Transverse colon (tissue), 4 donors: ENCODE results near the gene CD3E. TPM values are rescaled to one million over a fixed set of nuclear protein-coding genes. Genes with fewer than 3 reads are reported as not detected.

ENCODE experiments used
- DNase-seq: peaks from one replicate; pipeline ENCODE4 v3.0.0-alpha.2; 2019
- H3K27ac ChIP-seq, 4 donors: fragments of 200-600 bp; sonication (generic); 2 replicates each; pipeline ENCODE4 v1.5.1; 2016 to 2018; ENCODE audit warnings: inconsistent platforms in 4 of 4
- H3K27me3 ChIP-seq: fragments of 200-600 bp; sonication (generic); 2 replicates; pipeline ENCODE4 v1.5.1; 2017; ENCODE audit warnings: inconsistent platforms
- H3K36me3 ChIP-seq, 4 donors: fragments of 200-600 bp; sonication (generic); 2 replicates each; pipeline ENCODE4 v1.5.1; 2017 to 2019; ENCODE audit warnings: inconsistent platforms in 4 of 4
- H3K4me1 ChIP-seq, 4 donors: fragments of 200-600 bp; sonication (generic); 2 replicates each; pipeline ENCODE4 v1.5.1; 2017 to 2020; ENCODE audit warnings: inconsistent platforms in 4 of 4
- H3K4me3 ChIP-seq, 4 donors: fragments of 200-600 bp; sonication (generic); 1 replicate in 1 of 4; 2 replicates in 3 of 4; pipeline versions ENCODE4 v1.5.1 to v1.6.1; 2017 to 2019; ENCODE audit warnings: inconsistent platforms in 4 of 4
- H3K9me3 ChIP-seq, 2 donors: fragments of 200-600 bp; sonication (generic); 2 replicates each; pipeline ENCODE4 v1.5.1; 2017 to 2019; ENCODE audit warnings: inconsistent platforms in 2 of 2
- EP300 ChIP-seq: sonication (generic); formaldehyde crosslinking; IDR thresholded peaks from one replicate; pipeline ENCODE4 v1.6.1; 2017; ENCODE audit warnings: antibody characterized with exemption, low read depth
- POLR2A ChIP-seq: fragments of 450-650 bp; IDR thresholded peaks from one replicate; pipeline ENCODE4 v1.6.1; 2016; ENCODE audit warnings: antibody characterized with exemption, mild to moderate bottlenecking, moderate library complexity
- POLR2AphosphoS5 ChIP-seq, 3 donors: sonication (generic); formaldehyde crosslinking; IDR thresholded peaks; one replicate each; pipeline ENCODE4 v1.6.1; 2016; ENCODE audit warnings: antibody characterized with exemption in 3 of 3
- WGBS, 2 donors: methylation state at CpG; one replicate each; pipeline ENCODE4 v1.1.5; 2018; ENCODE audit warnings: low coverage in 1 of 2; 5-methylcytosine and 5-hydroxymethylcytosine counted together
- in situ Hi-C, 4 donors: fragments of 200-750 bp; cut with MboI; loops; one replicate each; pipeline versions ENCODE4 v1.15.0 to v1.15.1; 2017; ENCODE audit warnings: low sequenced_read_pairs in 3 of 4, low pct_ligation_motif_present in 1 of 4, low pct_unique_long_range_greater_than_20kb in 1 of 4
- intact Hi-C: fragments of 100-400 bp; cut with DNase I; formaldehyde crosslinking; loops from one replicate; pipeline ENCODE4 v1.15.1; 2023; ENCODE audit warnings: low total_unique reads
- total RNA-seq, 4 donors: library from RNA; depleted of rRNA; stranded (reverse); fragments of >200 nt; gene quantifications; one replicate each; pipeline ENCODE4 v1.1.0, GENCODE V29; 2016
- TF ChIP-seq, protein P1 (sequence below), 5 experiments: fragments of 200-600 bp in 3 of 5; fragments of 450-650 bp in 2 of 5; sonication (generic) in 3 of 5; IDR thresholded peaks; 1 replicate in 2 of 5; 2 replicates in 3 of 5; pipeline ENCODE4 v1.5.1; 2016 to 2017; ENCODE audit warnings: antibody characterized with exemption in 5 of 5, inconsistent platforms in 3 of 5, mild to moderate bottlenecking in 2 of 5, moderate library complexity in 1 of 5

Gene CD3E
- total RNA-seq, 4 donors from 2014 or later, result 0.80 to 7.1 (median 5.3) TPM

DNA sequence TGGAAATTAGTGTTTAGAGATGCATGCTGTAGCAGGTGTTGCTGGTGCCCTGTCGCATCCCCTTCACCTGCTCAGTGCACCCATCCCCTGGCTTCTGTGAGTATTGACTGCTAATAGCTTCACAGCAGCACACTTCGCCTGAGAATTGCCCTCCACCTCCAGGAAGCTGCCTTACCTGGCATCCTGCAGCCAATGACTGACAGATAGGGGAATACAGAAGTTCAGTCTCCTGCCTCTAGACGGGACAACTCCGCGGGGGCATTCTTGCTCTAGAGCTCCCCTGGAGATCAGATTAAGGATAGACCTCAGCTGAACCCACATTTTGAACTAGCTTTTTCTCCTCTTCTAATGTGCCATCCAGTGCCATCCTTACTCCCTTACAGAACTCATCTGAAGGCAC lies 9.3 kb upstream of the CD3E start:
- DNase-seq, result no peak
- in situ Hi-C loops (loop anchor here in 3 of 4 donors (5.0 to 25.0 kb wide), 4 partner anchors 50 to 108 kb away; partner anchors contain the start of genes CD3D (in 1 of the 3), CD3G (in 1 of the 3), SCN2B (in 1 of the 3) and UBE4A (in 1 of the 3)), intact Hi-C loops (no loop called here)
- no peaks in the 10 kb centered on the region for H3K9me3 ChIP-seq
- H3K27me3 ChIP-seq, result peaks cover 4% of the 10 kb centered on the region
- H3K27ac ChIP-seq, result no peak overlapping the region
- 60 to 78% methylated on average over 2 to 5 of the region's 5 CpGs for WGBS, 2 donors
- H3K36me3 ChIP-seq, result no peaks in the 10 kb centered on the region
- no peak overlapping the region for H3K4me3 ChIP-seq
- H3K4me1 ChIP-seq, result peaks cover 0 to 3% (median 0%) of the 10 kb centered on the region in 4 donors
- TF ChIP-seq, protein P1, sequence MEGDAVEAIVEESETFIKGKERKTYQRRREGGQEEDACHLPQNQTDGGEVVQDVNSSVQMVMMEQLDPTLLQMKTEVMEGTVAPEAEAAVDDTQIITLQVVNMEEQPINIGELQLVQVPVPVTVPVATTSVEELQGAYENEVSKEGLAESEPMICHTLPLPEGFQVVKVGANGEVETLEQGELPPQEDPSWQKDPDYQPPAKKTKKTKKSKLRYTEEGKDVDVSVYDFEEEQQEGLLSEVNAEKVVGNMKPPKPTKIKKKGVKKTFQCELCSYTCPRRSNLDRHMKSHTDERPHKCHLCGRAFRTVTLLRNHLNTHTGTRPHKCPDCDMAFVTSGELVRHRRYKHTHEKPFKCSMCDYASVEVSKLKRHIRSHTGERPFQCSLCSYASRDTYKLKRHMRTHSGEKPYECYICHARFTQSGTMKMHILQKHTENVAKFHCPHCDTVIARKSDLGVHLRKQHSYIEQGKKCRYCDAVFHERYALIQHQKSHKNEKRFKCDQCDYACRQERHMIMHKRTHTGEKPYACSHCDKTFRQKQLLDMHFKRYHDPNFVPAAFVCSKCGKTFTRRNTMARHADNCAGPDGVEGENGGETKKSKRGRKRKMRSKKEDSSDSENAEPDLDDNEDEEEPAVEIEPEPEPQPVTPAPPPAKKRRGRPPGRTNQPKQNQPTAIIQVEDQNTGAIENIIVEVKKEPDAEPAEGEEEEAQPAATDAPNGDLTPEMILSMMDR (IDR thresholded peaks at IDR 0.05), result no peak
- TF ChIP-seq POLR2AphosphoS5 (IDR thresholded peaks at IDR 0.05) (no peak), POLR2A (no peak), EP300 (no peak)

DNA sequence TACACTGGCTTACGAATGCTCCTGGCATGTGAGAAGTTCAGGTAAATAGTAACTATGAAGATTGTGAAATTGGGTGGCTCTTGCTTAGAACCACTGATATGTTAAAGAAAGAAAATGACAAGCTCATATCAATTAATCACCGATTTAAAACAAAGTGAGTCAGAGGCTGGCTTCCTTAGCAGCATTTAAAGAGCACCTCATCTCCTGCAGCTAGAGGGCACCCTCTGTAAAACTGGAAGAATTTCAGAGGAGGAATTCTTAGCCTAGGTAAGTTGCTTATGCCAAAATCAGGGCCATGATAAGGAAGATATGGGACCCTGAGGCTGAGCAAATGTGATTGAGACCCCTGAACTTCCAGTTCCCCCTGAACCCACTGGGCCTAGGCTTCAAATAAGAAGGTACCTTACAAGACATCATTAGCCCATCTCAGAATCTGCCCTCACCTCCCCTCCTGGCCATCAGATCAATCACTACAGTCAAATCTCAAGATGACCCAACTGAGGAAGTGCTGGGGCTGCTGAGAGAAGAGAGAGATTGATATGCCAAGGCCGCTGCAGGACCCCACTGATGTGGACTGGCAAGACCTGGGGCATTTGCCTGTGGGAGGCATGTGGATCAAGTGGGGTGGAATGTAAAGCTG lies 8.6 kb upstream of the CD3E start:
- Histone ChIP-seq H3K4me1 (no peaks in the 10 kb centered on the region), H3K27me3 (peaks cover 4% of the 10 kb centered on the region), H3K9me3 (no peaks in the 10 kb centered on the region), H3K36me3 (no peaks in the 10 kb centered on the region), H3K27ac (no peak overlapping the region), H3K4me3 (no peak overlapping the region)
- WGBS, 2 donors, result 21 to 51% methylated on average over 2 to 3 of the region's 3 CpGs
- TF ChIP-seq, protein P1 (IDR thresholded peaks at IDR 0.05), result peak; percentile 40 to 55 (median 51)
- no peak for TF ChIP-seq POLR2AphosphoS5 (IDR thresholded peaks at IDR 0.05)
- peak; percentile 34 for DNase-seq
- in situ Hi-C loops (loop anchor here in 3 of 4 donors (5.0 to 25.0 kb wide), 4 partner anchors 49 to 109 kb away; partner anchors contain the start of genes CD3D (in 1 of the 3), CD3G (in 1 of the 3), SCN2B (in 1 of the 3) and UBE4A (in 1 of the 3)), intact Hi-C loops (no loop called here)

DNA sequence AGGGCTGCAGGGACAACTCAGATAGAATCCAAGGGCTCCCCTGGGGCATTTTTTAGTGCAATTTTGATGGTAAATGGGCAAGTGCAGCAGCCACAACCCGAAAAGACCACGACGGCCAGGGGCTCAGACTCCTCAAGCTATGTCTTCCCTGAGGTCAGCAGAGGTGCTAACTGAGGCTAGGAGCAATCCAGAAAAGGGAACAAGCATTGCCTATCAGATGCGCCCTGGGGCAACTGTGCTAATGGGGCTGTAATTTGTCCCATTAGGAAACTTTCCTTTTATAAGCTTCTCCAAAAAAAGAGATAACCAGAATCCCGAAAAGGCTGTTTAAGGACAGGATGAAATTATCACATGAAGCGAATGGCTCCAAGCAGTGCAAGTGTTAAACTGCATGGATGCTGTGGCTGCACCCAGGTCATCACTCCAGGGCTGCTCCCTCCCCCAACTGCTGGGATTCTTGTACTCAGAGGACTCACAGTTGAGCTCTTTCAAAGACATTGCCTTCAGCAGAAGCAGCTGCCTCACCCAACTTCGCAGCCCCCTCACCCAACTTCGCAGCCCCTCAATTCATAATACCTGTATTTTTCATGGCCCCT lies 2.8 kb upstream of the CD3E start:
- H3K36me3 ChIP-seq, result no peaks in the 10 kb centered on the region
- in situ Hi-C loops (no loop called here), intact Hi-C loops (no loop called here)
- no peak overlapping the region for H3K27ac ChIP-seq
- H3K4me1 ChIP-seq, result no peaks in the 10 kb centered on the region
- H3K9me3 ChIP-seq, result no peaks in the 10 kb centered on the region
- WGBS, 2 donors, result 65 to 70% methylated on average over 5 to 8 of the region's 8 CpGs
- no peak for TF ChIP-seq EP300
- TF ChIP-seq POLR2A, result no peak
- no peak for TF ChIP-seq POLR2AphosphoS5 (IDR thresholded peaks at IDR 0.05)
- TF ChIP-seq, protein P1 (IDR thresholded peaks at IDR 0.05), result no peak
- no peak overlapping the region for H3K4me3 ChIP-seq
- peaks cover 19% of the 10 kb centered on the region for H3K27me3 ChIP-seq
- no peak for DNase-seq

DNA sequence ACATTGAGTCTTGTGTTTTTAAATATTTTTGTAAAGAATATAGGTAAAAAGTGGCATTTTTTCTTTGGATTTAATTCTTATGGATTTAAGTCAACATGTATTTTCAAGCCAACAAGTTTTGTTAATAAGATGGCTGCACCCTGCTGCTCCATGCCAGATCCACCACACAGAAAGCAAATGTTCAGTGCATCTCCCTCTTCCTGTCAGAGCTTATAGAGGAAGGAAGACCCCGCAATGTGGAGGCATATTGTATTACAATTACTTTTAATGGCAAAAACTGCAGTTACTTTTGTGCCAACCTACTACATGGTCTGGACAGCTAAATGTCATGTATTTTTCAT lies 333 bp upstream of the CD3E start:
- 71 to 73% methylated on average over 1 of the region's 1 CpG for WGBS, 2 donors
- H3K27ac ChIP-seq, result peak overlapping the region in 3 of 4 donors; percentile 21 to 53 (median 44)
- no peaks in the 10 kb centered on the region for H3K36me3 ChIP-seq
- intact Hi-C loops, result no loop called here
- peaks cover 19% of the 10 kb centered on the region for H3K27me3 ChIP-seq
- no peak for DNase-seq
- no peak for TF ChIP-seq POLR2A
- no peak for TF ChIP-seq EP300
- TF ChIP-seq, protein P1 (IDR thresholded peaks at IDR 0.05), result no peak
- TF ChIP-seq POLR2AphosphoS5 (IDR thresholded peaks at IDR 0.05), result no peak
- no peaks in the 10 kb centered on the region for H3K9me3 ChIP-seq
- in situ Hi-C loops, result no loop called here
- H3K4me3 ChIP-seq, result no peak overlapping the region
- H3K4me1 ChIP-seq, result no peaks in the 10 kb centered on the region
